K562 (cell line): ENCODE data around the gene SMOC2. TPM values are rescaled to one million over a fixed set of nuclear protein-coding genes. Genes with fewer than 3 reads are reported as not detected.

Experiments
- ATAC-seq: fragments of 200-7000 bp; cut with Tn5 transposase; 3 replicates; pipeline ENCODE4 v1.9.1; 2020; ENCODE audit warnings: moderate library complexity
- BruUV-seq: library from RNA; stranded (reverse); fragments of 400-500 nt; replicated peaks from 2 replicates; lab custom pipeline; 2021; lab: Mats Ljungman, UMichigan
- CTCF ChIA-PET: fragments of 300-600 bp; formaldehyde crosslinking; extraction: SDS; loops from one replicate; lab custom pipeline; 2021; ENCODE audit warnings: low intra/inter-chr PET ratio; lab: Yijun Ruan, JAX
- POLR2A ChIA-PET: fragments of 300-600, 350-650 bp; sonication (Branson Sonifier 250); formaldehyde crosslinking; extraction: SDS; loops from one replicate; lab custom pipeline; 2021; ENCODE audit warnings: antibody characterized with exemption, inconsistent platforms; lab: Yijun Ruan, JAX
- DNase-seq, 4 experiments: peaks; one replicate each; pipeline versions ENCODE4 v3.0.0 to v3.0.0-alpha.2; 2011 to 2018; ENCODE audit warnings: low spot score in 3 of 4, mixed read lengths in 3 of 4; ENCODE audit errors: extremely low read depth in 1 of 4
- FAIRE-seq: peaks from 2 replicates; lab custom pipeline; 2011; peaks lifted over from hg19 to GRCh38; lab: Jason Lieb, UNC
- H2AFZ ChIP-seq: 2 replicates; pipeline ENCODE4 v1.6.0; 2011; ENCODE audit warnings: low read depth, low read length, control low read depth, inconsistent platforms
- H3K27ac ChIP-seq: fragments of 200-600 bp; 3 replicates; pipeline ENCODE4 v1.8.0; 2011; ENCODE audit warnings: low read depth, mild to moderate bottlenecking, control low read depth, inconsistent platforms, low read length, moderate library complexity, mixed read lengths; ENCODE audit errors: extremely low read depth
- H3K27me3 ChIP-seq, 2 experiments: fragments of 300-600 bp in 1 of 2; 2 replicates in 1 of 2; 3 replicates in 1 of 2; pipeline versions ENCODE4 v1.6.0 to v1.8.0; 2011; ENCODE audit warnings: inconsistent platforms in 2 of 2, low read length in 2 of 2, mild to moderate bottlenecking in 1 of 2, mixed read lengths in 1 of 2, moderate library complexity in 1 of 2; ENCODE audit not compliant: control insufficient read depth in 2 of 2, insufficient read depth in 2 of 2
- H3K36me3 ChIP-seq: fragments of 300-600 bp; 3 replicates; pipeline ENCODE4 v1.8.0; 2011; ENCODE audit warnings: mild to moderate bottlenecking, low read length, inconsistent platforms; ENCODE audit not compliant: control insufficient read depth, insufficient read depth
- H3K4me1 ChIP-seq, 2 experiments: fragments of 200-600 bp in 1 of 2; replicated peaks in 1 of 2; 2 replicates in 1 of 2; 3 replicates in 1 of 2; pipeline versions ENCODE4 v1.5.1 to v1.8.0; 2011; ENCODE audit warnings: inconsistent platforms in 2 of 2, low read length in 2 of 2, mild to moderate bottlenecking in 1 of 2, mixed read lengths in 1 of 2, moderate library complexity in 1 of 2; ENCODE audit not compliant: control insufficient read depth in 2 of 2, insufficient read depth in 2 of 2
- H3K4me2 ChIP-seq: 2 replicates; pipeline ENCODE4 v1.6.1; 2011; ENCODE audit warnings: low read length, control low read depth, inconsistent platforms, mixed read lengths; ENCODE audit not compliant: insufficient read depth
- H3K4me3 ChIP-seq: fragments of 200-600 bp; sonication (generic), shearing (Covaris generic); 2 replicates; pipeline ENCODE4 v1.5.1; 2016; ENCODE audit warnings: control low read depth, inconsistent platforms
- H3K79me2 ChIP-seq: fragments of 200-600 bp; 3 replicates; pipeline ENCODE4 v1.8.0; 2011; ENCODE audit warnings: low read length, inconsistent platforms; ENCODE audit not compliant: control insufficient read depth, insufficient read depth
- H3K9ac ChIP-seq, 2 experiments: 2 replicates each; pipeline versions ENCODE4 v1.6.0 to v1.6.1; 2011; ENCODE audit warnings: low read depth in 2 of 2, low read length in 2 of 2, control low read depth in 1 of 2, inconsistent platforms in 1 of 2, mild to moderate bottlenecking in 1 of 2, mixed read lengths in 1 of 2; ENCODE audit not compliant: insufficient read depth in 1 of 2
- H3K9me1 ChIP-seq: one replicate; pipeline ENCODE4 v1.6.0; 2011; ENCODE audit warnings: inconsistent platforms, mild to moderate bottlenecking, low read length, moderate library complexity; ENCODE audit not compliant: control insufficient read depth, insufficient read depth
- H3K9me3 ChIP-seq: replicated peaks from 2 replicates; pipeline ENCODE4 v1.5.1; 2011; ENCODE audit warnings: low read depth, low read length, inconsistent platforms; ENCODE audit not compliant: control insufficient read depth, insufficient read depth
- H4K20me1 ChIP-seq: replicated peaks from 2 replicates; pipeline ENCODE4 v1.6.1; 2011; ENCODE audit warnings: low read length, inconsistent platforms, mixed read lengths; ENCODE audit not compliant: control insufficient read depth, insufficient read depth
- CREBBP ChIP-seq: IDR thresholded peaks from one replicate; pipeline ENCODE4 v1.6.1; 2012; ENCODE audit warnings: low read depth, mild to moderate bottlenecking, control low read depth, inconsistent platforms, low read length
- ETV5 ChIP-seq: sonication (generic); formaldehyde crosslinking; IDR thresholded peaks from 2 replicates; pipeline ENCODE4 v1.4.0; 2020; ENCODE audit warnings: low read depth, mild to moderate bottlenecking, missing genetic modification reagents
- FOXK2 ChIP-seq, 2 experiments: fragments of 450-650 bp; IDR thresholded peaks in 1 of 2; conservative IDR thresholded peaks in 1 of 2; 2 replicates each; pipeline ENCODE4 v1.6.1; 2016; ENCODE audit warnings: low read depth in 2 of 2, mild to moderate bottlenecking in 1 of 2
- GTF2E2 ChIP-seq: fragments of 200-800 bp; sonication (Bioruptor generic); IDR thresholded peaks from 2 replicates; pipeline ENCODE4 v1.6.1; 2016; ENCODE audit warnings: missing genetic modification characterization, missing compliant biosample characterization
- HMG20A ChIP-seq: fragments of 450-650 bp; formaldehyde crosslinking; conservative IDR thresholded peaks from 2 replicates; pipeline ENCODE4 v1.4.0; 2020; ENCODE audit warnings: mild to moderate bottlenecking, mixed read lengths
- KLF1 ChIP-seq: fragments of 450-650 bp; IDR thresholded peaks from 2 replicates; pipeline ENCODE4 v1.6.1; 2016; ENCODE audit warnings: missing genetic modification characterization, missing compliant biosample characterization
- RBM34 ChIP-seq: fragments of 200-400 bp; formaldehyde crosslinking; IDR thresholded peaks from 2 replicates; pipeline ENCODE4 v1.6.1; 2018; ENCODE audit warnings: low read length, borderline replicate concordance; ENCODE audit not compliant: insufficient read depth
- ZNF384 ChIP-seq: IDR thresholded peaks from 2 replicates; pipeline ENCODE4 v1.6.1; 2012; ENCODE audit warnings: low read depth, low read length, improper control_type of control experiment
- WGBS: fragments of 100-300 bp; shearing (Covaris generic); methylation state at CpG from one replicate; pipeline ENCODE4 v1.1.6; 2016; ENCODE audit warnings: low coverage, mixed read lengths; ENCODE audit not compliant: insufficient coverage; ENCODE audit errors: missing lambda C conversion rate; 5-methylcytosine and 5-hydroxymethylcytosine counted together
- in situ Hi-C: fragments of 300-500 bp; cut with MboI; formaldehyde crosslinking; loops from 4 replicates; pipeline ENCODE4 v1.15.0; 2018; ENCODE audit warnings: inconsistent platforms, mixed read lengths
- intact Hi-C: fragments of 100-400 bp; cut with micrococcal nuclease; formaldehyde crosslinking; loops from 2 replicates; pipeline ENCODE4 v1.14.2; 2022
- polyA plus RNA-seq, 8 experiments: library from polyadenylated mRNA; depleted of rRNA in 4 of 8; stranded (reverse) in 5 of 8; unstranded in 3 of 8; fragments of >200 nt; fragmentation: Nextera tagmentation in 2 of 8; fragmentation: Illumina TruSeq in 1 of 8; extraction: Ambion mirVana in 2 of 8; extraction: Trizol in 1 of 8; gene quantifications; 2 replicates each; pipeline versions ENCODE4 v1.2.1 to v1.2.3, GENCODE V29; 2011 to 2014; ENCODE audit warnings: inconsistent platforms in 1 of 8, missing spikeins in 1 of 8
- total RNA-seq, 7 experiments: library from RNA; depleted of rRNA in 6 of 7; stranded (reverse); fragments of >200 nt in 6 of 7; fragmentation: Illumina TruSeq in 2 of 7; extraction: Trizol in 2 of 7; gene quantifications; 2 replicates each; pipeline versions ENCODE4 v1.2.1 to v1.2.3, GENCODE V29; 2011 to 2021; ENCODE audit warnings: low replicate concordance in 1 of 7
- TF ChIP-seq, protein P1 (sequence below): fragments of 250-450 bp; sonication (Bioruptor Pico); IDR thresholded peaks from 2 replicates; pipeline ENCODE4 v1.5.0; 2021; ENCODE audit warnings: mild to moderate bottlenecking, borderline replicate concordance
- TF ChIP-seq, protein P2 (sequence below): sonication (generic); formaldehyde crosslinking; IDR thresholded peaks from 2 replicates; pipeline ENCODE4 v1.8.0; 2022; ENCODE audit warnings: mild to moderate bottlenecking, missing genetic modification reagents, borderline replicate concordance
- TF ChIP-seq, protein P3 (sequence below): fragments of 250-450 bp; sonication (Bioruptor Pico); IDR thresholded peaks from 2 replicates; pipeline ENCODE4 v1.8.0; 2021; ENCODE audit warnings: mild to moderate bottlenecking, moderate library complexity
- TF ChIP-seq, protein P4 (sequence below): sonication (generic); formaldehyde crosslinking; IDR thresholded peaks from 2 replicates; pipeline ENCODE4 v1.8.0; 2022; ENCODE audit warnings: mild to moderate bottlenecking, missing genetic modification reagents

The SMOC2 gene
- total and polyA plus RNA-seq, 9 of the 15 experiments (the other 6 are each of a cell fraction or from before 2014, with no cell fraction given) = 0.45 to 2.3 (median 1.1) TPM

DNA sequence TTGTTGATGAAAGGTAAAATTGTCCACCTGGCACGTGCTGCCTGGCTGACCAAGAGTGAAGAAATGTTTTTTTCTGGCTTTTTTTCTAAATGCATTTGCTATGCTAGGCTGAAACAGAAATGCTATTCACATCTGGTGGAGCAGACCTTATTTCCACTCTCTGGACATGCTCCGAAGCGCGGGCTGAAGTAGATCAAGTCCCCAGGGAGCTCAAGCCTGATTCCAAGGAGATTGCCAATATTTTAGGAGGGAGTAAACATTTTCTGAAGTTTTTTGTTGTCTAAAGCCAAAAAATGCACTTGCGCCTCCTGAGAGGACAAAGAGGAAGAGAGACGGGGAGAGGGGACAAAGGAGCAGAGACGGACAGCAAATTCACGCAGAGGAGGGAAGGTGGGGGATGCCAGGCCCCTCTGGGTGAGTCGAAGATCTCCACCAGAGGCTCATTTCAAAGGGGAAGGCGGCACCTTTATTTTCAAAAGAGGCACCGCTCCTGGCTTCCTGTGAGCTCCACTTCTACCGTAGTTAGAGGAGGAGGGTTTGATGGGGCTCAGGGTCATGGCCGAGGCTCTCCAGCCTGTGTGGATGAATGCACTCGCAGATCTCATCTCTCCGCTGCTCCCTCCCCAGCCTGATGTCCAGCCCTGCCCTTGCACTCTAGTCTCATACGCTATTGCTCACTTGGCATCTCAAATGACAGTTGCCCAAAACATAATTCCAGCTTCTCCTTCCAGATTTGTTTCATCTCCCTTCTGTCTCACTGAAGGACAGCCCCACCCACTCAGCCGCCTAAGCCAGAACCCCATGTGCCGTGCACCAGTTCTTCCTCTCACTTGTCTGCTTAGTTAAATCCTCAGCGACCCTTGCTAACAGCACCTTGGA, 23.1 kb upstream of the SMOC2 start:
- no peak overlapping the region for H3K9ac ChIP-seq
- 25% methylated on average over 19 of the region's 19 CpGs for WGBS
- no TSS peak for BruUV-seq
- H3K4me3 ChIP-seq = no peak overlapping the region
- no peak for ATAC-seq
- peaks cover 0 to 8% of the 10 kb centered on the region in 2 experiments; a peak in 2 of 5 replicates for H3K4me1 ChIP-seq
- peaks cover 9% of the 10 kb centered on the region; the same call in 1 of the 2 replicates for H4K20me1 ChIP-seq
- no peak for FAIRE-seq
- POLR2A ChIA-PET = interaction anchor here (1.0 kb wide), 1 partner anchor 12 kb away, joined by 3 read pairs; no protein-coding TSS in a partner anchor
- H2AFZ ChIP-seq = no peak overlapping the region
- H3K4me2 ChIP-seq = no peak overlapping the region
- H3K27me3 ChIP-seq = peaks cover 9 to 60% of the 10 kb centered on the region in 2 experiments; a peak in 3 of 5 replicates
- H3K9me1 ChIP-seq = no peaks in the 10 kb centered on the region
- in situ Hi-C loops = no loop called here
- DNase-seq = no peak
- peaks cover 2% of the 10 kb centered on the region; the same call in 1 of the 3 replicates for H3K36me3 ChIP-seq
- CTCF ChIA-PET = no interaction called here
- intact Hi-C loops = no loop called here
- H3K79me2 ChIP-seq = peaks cover 11% of the 10 kb centered on the region
- H3K27ac ChIP-seq = no peak overlapping the region
- no peaks in the 10 kb centered on the region for H3K9me3 ChIP-seq
- TF ChIP-seq RBM34 = no peak
- TF ChIP-seq, protein P1, sequence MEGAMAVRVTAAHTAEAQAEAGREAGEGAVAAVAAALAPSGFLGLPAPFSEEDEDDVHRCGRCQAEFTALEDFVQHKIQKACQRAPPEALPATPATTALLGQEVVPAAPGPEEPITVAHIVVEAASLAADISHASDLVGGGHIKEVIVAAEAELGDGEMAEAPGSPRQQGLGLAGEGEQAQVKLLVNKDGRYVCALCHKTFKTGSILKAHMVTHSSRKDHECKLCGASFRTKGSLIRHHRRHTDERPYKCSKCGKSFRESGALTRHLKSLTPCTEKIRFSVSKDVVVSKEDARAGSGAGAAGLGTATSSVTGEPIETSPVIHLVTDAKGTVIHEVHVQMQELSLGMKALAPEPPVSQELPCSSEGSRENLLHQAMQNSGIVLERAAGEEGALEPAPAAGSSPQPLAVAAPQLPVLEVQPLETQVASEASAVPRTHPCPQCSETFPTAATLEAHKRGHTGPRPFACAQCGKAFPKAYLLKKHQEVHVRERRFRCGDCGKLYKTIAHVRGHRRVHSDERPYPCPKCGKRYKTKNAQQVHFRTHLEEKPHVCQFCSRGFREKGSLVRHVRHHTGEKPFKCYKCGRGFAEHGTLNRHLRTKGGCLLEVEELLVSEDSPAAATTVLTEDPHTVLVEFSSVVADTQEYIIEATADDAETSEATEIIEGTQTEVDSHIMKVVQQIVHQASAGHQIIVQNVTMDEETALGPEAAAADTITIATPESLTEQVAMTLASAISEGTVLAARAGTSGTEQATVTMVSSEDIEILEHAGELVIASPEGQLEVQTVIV (CRISPR knock-in tag) = no peak
- no peak for TF ChIP-seq GTF2E2 (tag)
- no peak for TF ChIP-seq ETV5 (CRISPR knock-in tag)
- no peak for TF ChIP-seq CREBBP
- no peak for TF ChIP-seq HMG20A (CRISPR knock-in tag)
- no peak for TF ChIP-seq ZNF384
- no peak for TF ChIP-seq KLF1 (tag)
- TF ChIP-seq FOXK2 (conservative IDR thresholded peaks at IDR 0.05 in 1 of 2, IDR thresholded peaks at IDR 0.05 in 1 of 2; ENCODE audit: low read depth in 2 of 2) = no peak
- TF ChIP-seq, protein P2, sequence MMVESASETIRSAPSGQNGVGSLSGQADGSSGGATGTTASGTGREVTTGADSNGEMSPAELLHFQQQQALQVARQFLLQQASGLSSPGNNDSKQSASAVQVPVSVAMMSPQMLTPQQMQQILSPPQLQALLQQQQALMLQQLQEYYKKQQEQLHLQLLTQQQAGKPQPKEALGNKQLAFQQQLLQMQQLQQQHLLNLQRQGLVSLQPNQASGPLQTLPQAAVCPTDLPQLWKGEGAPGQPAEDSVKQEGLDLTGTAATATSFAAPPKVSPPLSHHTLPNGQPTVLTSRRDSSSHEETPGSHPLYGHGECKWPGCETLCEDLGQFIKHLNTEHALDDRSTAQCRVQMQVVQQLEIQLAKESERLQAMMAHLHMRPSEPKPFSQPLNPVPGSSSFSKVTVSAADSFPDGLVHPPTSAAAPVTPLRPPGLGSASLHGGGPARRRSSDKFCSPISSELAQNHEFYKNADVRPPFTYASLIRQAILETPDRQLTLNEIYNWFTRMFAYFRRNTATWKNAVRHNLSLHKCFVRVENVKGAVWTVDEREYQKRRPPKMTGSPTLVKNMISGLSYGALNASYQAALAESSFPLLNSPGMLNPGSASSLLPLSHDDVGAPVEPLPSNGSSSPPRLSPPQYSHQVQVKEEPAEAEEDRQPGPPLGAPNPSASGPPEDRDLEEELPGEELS (CRISPR knock-in tag) = no peak
- TF ChIP-seq, protein P3, sequence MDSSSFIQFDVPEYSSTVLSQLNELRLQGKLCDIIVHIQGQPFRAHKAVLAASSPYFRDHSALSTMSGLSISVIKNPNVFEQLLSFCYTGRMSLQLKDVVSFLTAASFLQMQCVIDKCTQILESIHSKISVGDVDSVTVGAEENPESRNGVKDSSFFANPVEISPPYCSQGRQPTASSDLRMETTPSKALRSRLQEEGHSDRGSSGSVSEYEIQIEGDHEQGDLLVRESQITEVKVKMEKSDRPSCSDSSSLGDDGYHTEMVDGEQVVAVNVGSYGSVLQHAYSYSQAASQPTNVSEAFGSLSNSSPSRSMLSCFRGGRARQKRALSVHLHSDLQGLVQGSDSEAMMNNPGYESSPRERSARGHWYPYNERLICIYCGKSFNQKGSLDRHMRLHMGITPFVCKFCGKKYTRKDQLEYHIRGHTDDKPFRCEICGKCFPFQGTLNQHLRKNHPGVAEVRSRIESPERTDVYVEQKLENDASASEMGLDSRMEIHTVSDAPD (CRISPR knock-in tag) = no peak
- TF ChIP-seq, protein P4, sequence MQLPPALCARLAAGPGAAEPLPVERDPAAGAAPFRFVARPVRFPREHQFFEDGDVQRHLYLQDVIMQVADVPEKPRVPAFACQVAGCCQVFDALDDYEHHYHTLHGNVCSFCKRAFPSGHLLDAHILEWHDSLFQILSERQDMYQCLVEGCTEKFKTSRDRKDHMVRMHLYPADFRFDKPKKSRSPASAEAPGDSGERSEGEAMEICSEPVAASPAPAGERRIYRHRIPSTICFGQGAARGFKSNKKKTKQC (CRISPR knock-in tag) = no peak
